CD4-positive, alpha-beta T cell (primary cell): ENCODE results near the gene ABCG1. TPM values are rescaled to one million over a fixed set of nuclear protein-coding genes. Genes with fewer than 3 reads are reported as not detected.
A peak's percentile ranks its signal among the peaks of the same experiment; 100 is the strongest.

ENCODE experiments used
- ATAC-seq: fragments of 200-7000 bp; cut with Tn5 transposase; one replicate; pipeline ENCODE4 v1.10.0; 2022; ENCODE audit warnings: mild to moderate bottlenecking; ENCODE audit not compliant: poor library complexity
- CTCF ChIA-PET: fragments of 350-600 bp; sonication (Branson Sonifier 250); formaldehyde crosslinking; loops from one replicate; lab custom pipeline; 2021; ENCODE audit warnings: antibody characterized with exemption, inconsistent platforms; lab: Charles Lee
- POLR2A ChIA-PET: fragments of 350-600 bp; sonication (Branson Sonifier 250); formaldehyde crosslinking; loops from one replicate; lab custom pipeline; 2021; ENCODE audit warnings: antibody characterized with exemption, inconsistent platforms; lab: Charles Lee
- DNase-seq, 14 experiments: peaks; one replicate each; pipeline ENCODE4 v3.0.0-alpha.2; 2013 to 2020; ENCODE audit warnings: mixed read lengths in 2 of 14
- H3K27ac ChIP-seq, 2 donors: one replicate each; pipeline versions ENCODE4 v1.5.1 to v1.7.0; 2013; ENCODE audit warnings: low read length in 2 of 2, low read depth in 1 of 2, mild to moderate bottlenecking in 1 of 2
- H3K27me3 ChIP-seq, 2 experiments: 1 replicate in 1 of 2; 2 replicates in 1 of 2; pipeline versions ENCODE4 v1.6.1 to v1.7.0; 2013; ENCODE audit warnings: low read length in 2 of 2, control low read depth in 1 of 2, mild to moderate bottlenecking in 1 of 2, moderate library complexity in 1 of 2; ENCODE audit not compliant: insufficient read depth in 2 of 2, control insufficient read depth in 1 of 2
- H3K36me3 ChIP-seq: one replicate; pipeline ENCODE4 v1.6.1; 2013; ENCODE audit warnings: low read length, control low read depth; ENCODE audit not compliant: insufficient read depth
- H3K4me1 ChIP-seq: one replicate; pipeline ENCODE4 v1.6.1; 2013; ENCODE audit warnings: low read length, control low read depth; ENCODE audit not compliant: insufficient read depth
- H3K4me3 ChIP-seq: one replicate; pipeline ENCODE4 v1.5.1; 2013; ENCODE audit warnings: mild to moderate bottlenecking, low read length, moderate library complexity
- H3K9me3 ChIP-seq, 2 experiments: 1 replicate in 1 of 2; 2 replicates in 1 of 2; pipeline versions ENCODE4 v1.6.1 to v1.7.0; 2013; ENCODE audit warnings: low read length in 2 of 2, mild to moderate bottlenecking in 2 of 2, control low read depth in 1 of 2, moderate library complexity in 1 of 2; ENCODE audit not compliant: control insufficient read depth in 1 of 2, insufficient read depth in 1 of 2
- H3K27ac Mint-ChIP-seq: one replicate; pipeline ENCODE4 v1.8.0; 2020; ENCODE audit warnings: mixed read lengths
- H3K27me3 Mint-ChIP-seq: one replicate; pipeline ENCODE4 v1.8.0; 2021; ENCODE audit warnings: mixed read lengths
- H3K36me3 Mint-ChIP-seq: one replicate; pipeline ENCODE4 v1.8.0; 2021; ENCODE audit warnings: low read depth, mixed read lengths
- H3K4me1 Mint-ChIP-seq: one replicate; pipeline ENCODE4 v1.8.0; 2021; ENCODE audit warnings: low read depth, mixed read lengths
- H3K4me3 Mint-ChIP-seq: one replicate; pipeline ENCODE4 v1.8.0; 2020; ENCODE audit warnings: mild to moderate bottlenecking, mixed read lengths
- H3K9me3 Mint-ChIP-seq: one replicate; pipeline ENCODE4 v1.8.0; 2020; ENCODE audit warnings: mixed read lengths
- intact Hi-C, 2 experiments: fragments of 100-400 bp; cut with DNase I in 1 of 2; cut with micrococcal nuclease in 1 of 2; formaldehyde crosslinking; loops; one replicate each; pipeline versions ENCODE4 v1.15.1 to v1.9.0; 2023 to 2025; cut with DNase I, micrococcal nuclease
- total RNA-seq, 174 experiments: library from RNA in 2 of 174; stranded (reverse) in 2 of 174; gene quantifications; one replicate each; pipeline ENCODE4 v1.2.3 and lab custom pipeline; 2021 to 2026
- TF ChIP-seq, protein P1 (sequence below): fragments of 200-600 bp; IDR thresholded peaks from one replicate; pipeline ENCODE4 v1.8.0; 2022; ENCODE audit warnings: antibody characterized with exemption, mild to moderate bottlenecking

Gene ABCG1
- total RNA-seq, 2 experiments from 2014 or later, result 109 to 116 TPM

DNA sequence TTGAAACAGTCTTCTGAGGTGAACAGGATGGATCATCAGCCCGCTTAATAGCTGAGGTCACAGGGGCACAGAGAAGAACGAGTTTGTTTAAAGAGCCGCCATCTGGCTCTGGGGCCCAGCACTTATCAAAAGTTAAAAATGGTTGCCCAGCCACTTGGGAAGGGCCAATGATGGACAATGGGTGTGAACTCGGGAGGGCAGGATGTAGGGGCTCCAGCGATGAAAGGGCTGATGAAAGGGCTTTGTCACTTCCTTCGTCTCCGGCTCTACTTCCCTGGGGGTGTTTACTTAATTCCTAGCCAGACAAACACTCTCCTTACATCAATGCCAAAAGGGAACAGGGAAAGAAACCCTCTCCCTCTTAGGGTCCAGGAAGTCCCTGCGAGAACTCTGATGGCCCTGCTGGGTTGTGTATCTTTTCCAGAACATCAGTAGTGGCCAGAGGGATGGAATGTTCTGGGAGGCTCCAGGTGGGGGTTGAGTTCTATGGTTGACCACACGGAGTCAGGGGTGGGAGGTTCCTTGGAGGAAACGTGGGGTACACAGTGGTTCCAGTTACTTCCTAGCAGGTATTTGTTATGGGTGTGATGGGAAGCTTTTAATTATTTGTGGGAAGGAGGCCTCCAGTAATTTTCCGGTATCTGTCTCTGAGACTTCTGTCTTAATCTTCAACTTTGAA, 9.0 kb upstream of the ABCG1 start:
- no peaks in the 10 kb centered on the region for H3K27me3 ChIP-seq
- TF ChIP-seq, protein P1, sequence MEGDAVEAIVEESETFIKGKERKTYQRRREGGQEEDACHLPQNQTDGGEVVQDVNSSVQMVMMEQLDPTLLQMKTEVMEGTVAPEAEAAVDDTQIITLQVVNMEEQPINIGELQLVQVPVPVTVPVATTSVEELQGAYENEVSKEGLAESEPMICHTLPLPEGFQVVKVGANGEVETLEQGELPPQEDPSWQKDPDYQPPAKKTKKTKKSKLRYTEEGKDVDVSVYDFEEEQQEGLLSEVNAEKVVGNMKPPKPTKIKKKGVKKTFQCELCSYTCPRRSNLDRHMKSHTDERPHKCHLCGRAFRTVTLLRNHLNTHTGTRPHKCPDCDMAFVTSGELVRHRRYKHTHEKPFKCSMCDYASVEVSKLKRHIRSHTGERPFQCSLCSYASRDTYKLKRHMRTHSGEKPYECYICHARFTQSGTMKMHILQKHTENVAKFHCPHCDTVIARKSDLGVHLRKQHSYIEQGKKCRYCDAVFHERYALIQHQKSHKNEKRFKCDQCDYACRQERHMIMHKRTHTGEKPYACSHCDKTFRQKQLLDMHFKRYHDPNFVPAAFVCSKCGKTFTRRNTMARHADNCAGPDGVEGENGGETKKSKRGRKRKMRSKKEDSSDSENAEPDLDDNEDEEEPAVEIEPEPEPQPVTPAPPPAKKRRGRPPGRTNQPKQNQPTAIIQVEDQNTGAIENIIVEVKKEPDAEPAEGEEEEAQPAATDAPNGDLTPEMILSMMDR, result no peak
- no peak overlapping the region for H3K27ac Mint-ChIP-seq
- H3K36me3 ChIP-seq, result no peaks in the 10 kb centered on the region
- H3K4me1 Mint-ChIP-seq, result no peaks in the 10 kb centered on the region
- DNase-seq (no peak), ATAC-seq (no peak)
- H3K4me1 ChIP-seq, result no peaks in the 10 kb centered on the region
- H3K9me3 Mint-ChIP-seq, result no peaks in the 10 kb centered on the region
- H3K9me3 ChIP-seq, result no peaks in the 10 kb centered on the region
- no peaks in the 10 kb centered on the region for H3K27me3 Mint-ChIP-seq
- no peaks in the 10 kb centered on the region for H3K36me3 Mint-ChIP-seq
- H3K4me3 Mint-ChIP-seq, result no peak overlapping the region
- no peak overlapping the region for H3K4me3 ChIP-seq
- POLR2A ChIA-PET, result interaction anchor here (1.0 kb wide), 1 partner anchor 10 kb away, joined by 3 read pairs; no protein-coding TSS in a partner anchor
- CTCF ChIA-PET, result interaction anchor here (1.9 kb wide), 1 partner anchor 49 kb away, joined by 8 read pairs; no protein-coding TSS in a partner anchor
- intact Hi-C loops, result no loop called here
- H3K27ac ChIP-seq, result no peak overlapping the region

DNA sequence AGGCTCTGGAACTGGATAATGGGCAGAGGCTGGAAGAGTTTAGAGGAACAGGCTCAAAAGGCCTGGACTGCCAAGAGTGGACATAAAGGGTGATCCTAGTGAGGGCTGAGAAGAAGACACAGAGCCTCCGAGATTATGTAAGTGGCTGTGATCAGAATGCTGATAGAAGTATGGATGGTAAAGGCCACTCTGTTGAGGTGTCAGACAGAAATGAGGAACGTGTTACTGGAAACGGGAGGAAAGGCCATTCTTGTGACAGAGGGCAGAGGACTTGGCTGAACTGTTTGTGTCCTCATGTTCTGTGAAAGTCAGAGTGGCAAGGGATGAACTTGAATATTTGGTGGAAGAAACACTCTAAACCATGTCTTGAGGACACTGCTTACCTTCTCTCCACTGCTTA, 6.7 kb upstream of the ABCG1 start:
- DNase-seq (peak in 1 of 14 experiments; percentile 2), ATAC-seq (no peak)
- Histone ChIP-seq H3K4me3 (no peak overlapping the region), H3K9me3 (peaks cover 0 to 20% of the 10 kb centered on the region in 2 experiments), H3K27ac (no peak overlapping the region), H3K4me1 (no peaks in the 10 kb centered on the region), H3K36me3 (no peaks in the 10 kb centered on the region), H3K27me3 (no peaks in the 10 kb centered on the region)
- no peaks in the 10 kb centered on the region for H3K36me3 Mint-ChIP-seq
- CTCF ChIA-PET, result no interaction called here
- H3K27ac Mint-ChIP-seq, result no peak overlapping the region
- no peaks in the 10 kb centered on the region for H3K27me3 Mint-ChIP-seq
- peak overlapping the region; percentile 6 for H3K4me3 Mint-ChIP-seq
- TF ChIP-seq, protein P1, result no peak
- POLR2A ChIA-PET, result no interaction called here
- intact Hi-C loops, result no loop called here
- no peaks in the 10 kb centered on the region for H3K4me1 Mint-ChIP-seq
- H3K9me3 Mint-ChIP-seq, result no peaks in the 10 kb centered on the region

DNA sequence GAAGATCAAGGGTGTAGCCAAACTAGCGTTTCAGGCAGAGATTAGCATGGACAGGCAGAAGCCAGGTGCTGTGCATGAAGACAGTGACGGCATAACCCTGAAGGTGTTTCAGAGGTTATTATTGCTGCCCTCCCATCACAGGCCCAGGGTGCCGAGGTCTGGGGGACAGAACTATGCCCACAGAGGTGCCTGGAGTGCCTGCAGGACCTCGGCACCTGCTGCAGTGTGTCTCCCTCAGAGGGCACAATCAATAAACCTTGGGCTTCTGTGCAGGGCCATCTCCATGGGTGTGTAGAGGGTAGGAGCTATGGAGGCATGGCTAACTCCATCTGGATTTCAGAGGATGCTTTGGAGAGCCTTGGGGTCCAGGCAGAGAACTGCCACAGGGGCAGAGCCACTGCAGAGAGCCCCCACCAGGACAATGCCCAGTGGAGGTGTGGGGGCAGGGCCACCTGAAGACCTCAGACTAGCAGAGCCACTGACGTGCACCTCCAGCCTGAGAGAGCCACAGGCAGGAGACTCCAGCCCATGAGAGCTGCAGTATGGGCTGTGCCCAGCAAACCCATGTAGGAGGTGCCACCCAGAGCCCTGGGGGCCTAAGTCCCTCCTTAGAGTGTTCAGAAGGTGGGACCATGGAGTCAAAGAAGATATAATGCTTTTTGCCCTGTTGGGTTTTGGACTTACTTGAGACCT, 5.7 kb upstream of the ABCG1 start:
- Mint-ChIP-seq H3K36me3 (no peaks in the 10 kb centered on the region), H3K27ac (no peak overlapping the region), H3K9me3 (no peaks in the 10 kb centered on the region), H3K4me1 (no peaks in the 10 kb centered on the region), H3K4me3 (no peak overlapping the region), H3K27me3 (no peaks in the 10 kb centered on the region)
- TF ChIP-seq, protein P1, result no peak
- Histone ChIP-seq H3K4me3 (no peak overlapping the region), H3K36me3 (no peaks in the 10 kb centered on the region), H3K4me1 (peaks cover under 1% of the 10 kb centered on the region), H3K9me3 (peaks cover 0 to 21% of the 10 kb centered on the region in 2 experiments), H3K27me3 (no peaks in the 10 kb centered on the region), H3K27ac (no peak overlapping the region)
- intact Hi-C loops, result no loop called here
- DNase-seq (peak in 1 of 14 experiments; percentile 1), ATAC-seq (no peak)
- POLR2A ChIA-PET, result no interaction called here
- CTCF ChIA-PET, result no interaction called here
